Esophagus squamous epithelium (tissue), 5 donors: ENCODE measurements around the gene RBM47. TPM values are rescaled to one million over a fixed set of nuclear protein-coding genes. Genes with fewer than 3 reads are reported as not detected.
A peak's percentile ranks its signal among the peaks of the same experiment; 100 is the strongest.
"Not testable (repeated sequence)": the region's sequence is repeated elsewhere in the genome, so short reads cannot be mapped to it uniquely, and the experiment has no call there.

Source experiments
- DNase-seq: peaks from one replicate; lab custom pipeline; 2025; lab: John Stamatoyannopoulos, UW
- H3K27ac ChIP-seq, 4 donors: fragments of 200-600 bp; sonication (generic); one replicate each; pipeline ENCODE4 v1.5.1; 2016 to 2019; ENCODE audit warnings: mild to moderate bottlenecking in 1 of 4
- H3K27me3 ChIP-seq, 4 donors: fragments of 200-600 bp; sonication (generic); 1 replicate in 3 of 4; 2 replicates in 1 of 4; pipeline versions ENCODE4 v1.5.1 to v1.6.0; 2017 to 2021; ENCODE audit warnings: antibody characterized with exemption in 1 of 4
- H3K36me3 ChIP-seq, 3 donors: fragments of 200-600 bp; sonication (generic); one replicate each; pipeline ENCODE4 v1.5.1; 2016 to 2019
- H3K4me1 ChIP-seq, 3 donors: fragments of 200-600 bp; sonication (generic); one replicate each; pipeline ENCODE4 v1.5.1; 2017 to 2019
- H3K4me3 ChIP-seq, 4 donors: fragments of 200-600 bp; sonication (generic); 1 replicate in 3 of 4; 2 replicates in 1 of 4; pipeline ENCODE4 v1.5.1; 2016 to 2019; ENCODE audit warnings: mild to moderate bottlenecking in 2 of 4, moderate library complexity in 1 of 4
- H3K9me3 ChIP-seq, 3 donors: fragments of 200-600 bp; sonication (generic); one replicate each; pipeline ENCODE4 v1.5.1; 2016 to 2019
- POLR2A ChIP-seq, 4 donors: fragments of 450-650 bp; IDR thresholded peaks; one replicate each; pipeline ENCODE4 v1.6.1; 2017; ENCODE audit warnings: antibody characterized with exemption in 4 of 4, mild to moderate bottlenecking in 4 of 4, moderate library complexity in 3 of 4
- WGBS, 2 donors: methylation state at CpG; one replicate each; pipeline ENCODE4 v1.1.5; 2018; 5-methylcytosine and 5-hydroxymethylcytosine counted together
- intact Hi-C: fragments of 100-400 bp; cut with DNase I; formaldehyde crosslinking; loops from one replicate; pipeline ENCODE4 v1.15.0; 2022
- total RNA-seq, 4 donors: library from RNA; depleted of rRNA; stranded (reverse); fragments of >200 nt; gene quantifications; one replicate each; pipeline ENCODE4 v1.1.0, GENCODE V29; 2016
- TF ChIP-seq, protein P1 (sequence below), 6 experiments: fragments of 450-650 bp in 4 of 6; fragments of 200-600 bp in 2 of 6; sonication (generic) in 2 of 6; IDR thresholded peaks; one replicate each; pipeline ENCODE4 v1.5.1; 2016 to 2019; ENCODE audit warnings: antibody characterized with exemption in 6 of 6, mild to moderate bottlenecking in 4 of 6, moderate library complexity in 4 of 6
- donor health status: DM: yes; HTN: yes; CAD: no.

Gene RBM47
- total RNA-seq, 4 donors from 2014 or later = 94.6 to 197 (median 125) TPM

- TF ChIP-seq, protein P1, sequence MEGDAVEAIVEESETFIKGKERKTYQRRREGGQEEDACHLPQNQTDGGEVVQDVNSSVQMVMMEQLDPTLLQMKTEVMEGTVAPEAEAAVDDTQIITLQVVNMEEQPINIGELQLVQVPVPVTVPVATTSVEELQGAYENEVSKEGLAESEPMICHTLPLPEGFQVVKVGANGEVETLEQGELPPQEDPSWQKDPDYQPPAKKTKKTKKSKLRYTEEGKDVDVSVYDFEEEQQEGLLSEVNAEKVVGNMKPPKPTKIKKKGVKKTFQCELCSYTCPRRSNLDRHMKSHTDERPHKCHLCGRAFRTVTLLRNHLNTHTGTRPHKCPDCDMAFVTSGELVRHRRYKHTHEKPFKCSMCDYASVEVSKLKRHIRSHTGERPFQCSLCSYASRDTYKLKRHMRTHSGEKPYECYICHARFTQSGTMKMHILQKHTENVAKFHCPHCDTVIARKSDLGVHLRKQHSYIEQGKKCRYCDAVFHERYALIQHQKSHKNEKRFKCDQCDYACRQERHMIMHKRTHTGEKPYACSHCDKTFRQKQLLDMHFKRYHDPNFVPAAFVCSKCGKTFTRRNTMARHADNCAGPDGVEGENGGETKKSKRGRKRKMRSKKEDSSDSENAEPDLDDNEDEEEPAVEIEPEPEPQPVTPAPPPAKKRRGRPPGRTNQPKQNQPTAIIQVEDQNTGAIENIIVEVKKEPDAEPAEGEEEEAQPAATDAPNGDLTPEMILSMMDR (IDR thresholded peaks at IDR 0.05) = no peak
- no peak for TF ChIP-seq POLR2A (IDR thresholded peaks at IDR 0.05)
- no peak for DNase-seq
- H3K4me3 ChIP-seq = no peak overlapping the region
- intact Hi-C loops = no loop called here
- no peaks in the 10 kb centered on the region for H3K36me3 ChIP-seq
- H3K27ac ChIP-seq = peak overlapping the region in 3 of 4 donors; percentile 96 to 99 (median 98)
- H3K27me3 ChIP-seq = peaks cover 0 to 8% (median 0%) of the 10 kb centered on the region in 4 donors
- no peaks in the 10 kb centered on the region for H3K9me3 ChIP-seq
- WGBS, 2 donors = 65 to 77% methylated on average over 2 to 3 of the region's 5 CpGs
- H3K4me1 ChIP-seq = peaks cover 7 to 41% (median 8%) of the 10 kb centered on the region in 3 donors
These were observed 2.4 kb upstream of the RBM47 start for GRCh38 chr4:40632080-40632479.

GRCh38 chr4:40630335-40631021 is 814 bp upstream of the RBM47 start:
- Histone ChIP-seq H3K27ac (peak overlapping the region; percentile 94 to 99 (median 97)), H3K36me3 (peaks cover 0 to 1% (median 0%) of the 10 kb centered on the region in 3 donors), H3K9me3 (no peaks in the 10 kb centered on the region), H3K4me3 (peak overlapping the region; percentile 62 to 75 (median 71)), H3K4me1 (peaks cover 8 to 52% (median 10%) of the 10 kb centered on the region in 3 donors), H3K27me3 (peaks cover 0 to 17% (median 0%) of the 10 kb centered on the region in 4 donors)
- TF ChIP-seq POLR2A (IDR thresholded peaks at IDR 0.05) = peak in 1 of 4 donors; percentile 13
- TF ChIP-seq, protein P1 (IDR thresholded peaks at IDR 0.05) = peak in 1 of 6 experiments; percentile 2
- no peak for DNase-seq
- intact Hi-C loops = no loop called here
- 17 to 20% methylated on average over 13 of the region's 41 CpGs for WGBS, 2 donors

- Histone ChIP-seq H3K27ac (peak overlapping the region; percentile 94 to 99 (median 97)), H3K4me3 (peak overlapping the region; percentile 62 to 75 (median 71)), H3K27me3 (peaks cover 0 to 21% (median 0%) of the 10 kb centered on the region in 4 donors), H3K4me1 (peaks cover 10 to 60% (median 16%) of the 10 kb centered on the region in 3 donors), H3K9me3 (no peaks in the 10 kb centered on the region), H3K36me3 (peaks cover 0 to 3% (median 0%) of the 10 kb centered on the region in 3 donors)
- no peak for DNase-seq
- WGBS, 2 donors = 12 to 36% methylated on average over 6 of the region's 6 CpGs
- no peak for TF ChIP-seq POLR2A (IDR thresholded peaks at IDR 0.05)
- TF ChIP-seq, protein P1 (IDR thresholded peaks at IDR 0.05) = no peak
- intact Hi-C loops = no loop called here
These were observed 776 bp downstream of the RBM47 start for GRCh38 chr4:40628888-40629287.

- DNase-seq, intact Hi-C loops, H3K9me3 ChIP-seq, H3K36me3 ChIP-seq: not testable (repeated sequence)
- peak overlapping the region; percentile 62 to 75 (median 71) for H3K4me3 ChIP-seq
- peak overlapping the region; percentile 94 to 99 (median 97) for H3K27ac ChIP-seq
- H3K4me1 ChIP-seq = peaks cover 14 to 63% (median 16%) of the 10 kb centered on the region in 3 donors
- whole genome bisulfite sequencing, 2 donors = 35 to 39% methylated on average over 6 of the region's 6 CpGs
- peaks cover 0 to 22% (median 0%) of the 10 kb centered on the region in 4 donors for H3K27me3 ChIP-seq
These were observed 1.3 kb downstream of the RBM47 start for GRCh38 chr4:40628407-40628806.

GRCh38 chr4:40627540-40627939 is 2.1 kb downstream of the RBM47 start:
- Histone ChIP-seq H3K36me3 (peaks cover 0 to 3% (median 0%) of the 10 kb centered on the region in 3 donors), H3K27ac (peak overlapping the region; percentile 62 to 99 (median 97)), H3K4me3 (peak overlapping the region; percentile 62 to 75 (median 71)), H3K9me3 (no peaks in the 10 kb centered on the region), H3K27me3 (peaks cover 0 to 22% (median 0%) of the 10 kb centered on the region in 4 donors), H3K4me1 (peaks cover 16 to 71% (median 21%) of the 10 kb centered on the region in 3 donors)
- no peak for DNase-seq
- TF ChIP-seq, protein P1 (IDR thresholded peaks at IDR 0.05) = no peak
- no peak for TF ChIP-seq POLR2A (IDR thresholded peaks at IDR 0.05)
- WGBS, 2 donors = 26 to 35% methylated on average over 1 of the region's 1 CpG
- intact Hi-C loops = no loop called here
